ENCODE data around the gene TMEM38A. TPM values are rescaled to one million over a fixed set of nuclear protein-coding genes. Genes with fewer than 3 reads are reported as not detected.
"Not testable (repeated sequence)": the region's sequence is repeated elsewhere in the genome, so short reads cannot be mapped to it uniquely, and the experiment has no call there.

Gene TMEM38A
- polyA plus RNA-seq, 1 experiment = 1.6 TPM

DNA sequence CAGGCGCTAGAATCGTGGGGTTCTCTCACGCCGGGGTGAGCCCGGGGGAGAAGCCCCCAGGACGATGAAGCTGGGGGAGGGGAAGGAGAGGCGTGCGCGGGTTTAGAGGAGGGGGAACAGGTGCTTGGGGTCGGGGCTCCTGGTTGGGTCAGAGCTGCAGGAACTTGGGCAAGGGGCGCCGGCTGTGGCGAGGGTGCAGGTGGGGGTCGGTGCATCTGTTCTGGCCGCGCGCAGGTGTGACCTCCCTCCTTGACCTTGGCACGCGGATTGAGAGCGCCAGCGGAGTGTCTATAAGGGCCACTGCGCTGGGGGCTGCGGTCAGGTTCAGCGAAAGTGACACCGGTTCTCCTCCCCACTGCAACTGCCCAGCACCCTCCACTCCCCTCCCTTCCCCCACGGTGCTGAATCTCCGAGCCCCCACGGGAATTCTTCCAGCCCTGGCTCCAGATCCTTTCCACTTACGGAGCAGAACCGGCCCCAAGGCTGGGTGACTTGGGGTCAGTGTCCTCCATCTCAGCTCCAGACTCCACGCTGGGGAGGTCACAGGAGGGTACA lies 618 bp downstream of the TMEM38A start:
- CTCF ChIA-PET = interaction anchor here (1.5 kb wide), 1 partner anchor 33 kb away, joined by 3 read pairs; no protein-coding TSS in a partner anchor
- TF ChIP-seq, protein P1, sequence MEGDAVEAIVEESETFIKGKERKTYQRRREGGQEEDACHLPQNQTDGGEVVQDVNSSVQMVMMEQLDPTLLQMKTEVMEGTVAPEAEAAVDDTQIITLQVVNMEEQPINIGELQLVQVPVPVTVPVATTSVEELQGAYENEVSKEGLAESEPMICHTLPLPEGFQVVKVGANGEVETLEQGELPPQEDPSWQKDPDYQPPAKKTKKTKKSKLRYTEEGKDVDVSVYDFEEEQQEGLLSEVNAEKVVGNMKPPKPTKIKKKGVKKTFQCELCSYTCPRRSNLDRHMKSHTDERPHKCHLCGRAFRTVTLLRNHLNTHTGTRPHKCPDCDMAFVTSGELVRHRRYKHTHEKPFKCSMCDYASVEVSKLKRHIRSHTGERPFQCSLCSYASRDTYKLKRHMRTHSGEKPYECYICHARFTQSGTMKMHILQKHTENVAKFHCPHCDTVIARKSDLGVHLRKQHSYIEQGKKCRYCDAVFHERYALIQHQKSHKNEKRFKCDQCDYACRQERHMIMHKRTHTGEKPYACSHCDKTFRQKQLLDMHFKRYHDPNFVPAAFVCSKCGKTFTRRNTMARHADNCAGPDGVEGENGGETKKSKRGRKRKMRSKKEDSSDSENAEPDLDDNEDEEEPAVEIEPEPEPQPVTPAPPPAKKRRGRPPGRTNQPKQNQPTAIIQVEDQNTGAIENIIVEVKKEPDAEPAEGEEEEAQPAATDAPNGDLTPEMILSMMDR (IDR thresholded peaks at IDR 0.05; ENCODE audit: insufficient read depth, low read depth, low read length) = no peak
- DNase-seq (ENCODE audit: low read depth) = no peak
- POLR2A ChIA-PET = no interaction called here
- Histone ChIP-seq H3K36me3 (ENCODE audit: control insufficient read depth, insufficient read depth, low read length) (peaks cover 11% of the 10 kb centered on the region), H3K4me3 (ENCODE audit: low read depth, low read length) (peak overlapping the region; percentile 73), H3K27me3 (ENCODE audit: control insufficient read depth, insufficient read depth, low read length) (peaks cover 2% of the 10 kb centered on the region; the same call in 1 of the 2 replicates)

DNA sequence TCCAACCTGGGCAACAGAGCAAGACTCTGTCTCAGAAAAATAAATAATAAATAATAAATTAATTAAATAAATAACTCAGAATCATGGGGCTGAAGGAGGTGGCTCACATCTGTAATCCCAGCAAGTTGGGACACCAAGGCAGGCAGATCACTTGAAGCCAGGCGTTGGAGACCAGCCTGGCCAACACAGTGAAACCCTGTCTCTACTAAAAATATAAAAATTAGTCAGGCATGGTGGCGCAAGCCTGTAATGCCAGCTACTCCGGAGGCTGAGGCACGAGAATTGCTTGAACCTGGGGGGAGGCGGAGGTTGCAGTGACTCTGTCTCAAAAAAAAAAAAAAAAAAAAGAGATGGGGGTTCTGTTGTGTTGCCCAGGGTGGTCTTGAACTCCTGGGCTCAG lies 7.2 kb downstream of the TMEM38A start:
- Histone ChIP-seq H3K27me3 (ENCODE audit: control insufficient read depth, insufficient read depth, low read length) (no peaks in the 10 kb centered on the region), H3K4me3 (ENCODE audit: low read depth, low read length) (no peak overlapping the region), H3K36me3 (ENCODE audit: control insufficient read depth, insufficient read depth, low read length) (no peaks in the 10 kb centered on the region)
- TF ChIP-seq, protein P1 (IDR thresholded peaks at IDR 0.05; ENCODE audit: insufficient read depth, low read depth, low read length) = no peak
- ChIA-PET CTCF (no interaction called here), POLR2A (no interaction called here)
- DNase-seq (ENCODE audit: low read depth) = no peak

DNA sequence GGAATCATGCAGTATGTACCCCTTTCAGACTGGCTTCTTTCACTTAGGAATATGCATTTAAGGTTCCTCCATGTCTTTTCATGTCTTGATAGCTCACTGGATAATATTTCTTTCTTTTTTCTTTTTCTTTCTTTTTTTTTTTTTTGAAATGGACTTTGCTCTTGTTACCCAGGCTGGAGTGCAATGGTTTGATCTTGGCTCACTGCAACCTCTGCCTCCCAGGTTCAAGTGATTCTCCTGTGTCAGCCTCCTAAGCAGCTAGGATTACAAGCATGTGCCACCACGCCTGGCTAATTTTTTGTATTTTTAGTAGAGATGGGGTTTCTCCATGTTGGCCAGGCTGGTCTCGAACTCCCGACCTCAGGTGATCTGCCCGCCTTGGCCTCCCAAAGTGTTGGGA lies 7.8 kb downstream of the TMEM38A start:
- H3K4me3 ChIP-seq (ENCODE audit: low read depth, low read length); POLR2A ChIA-PET; H3K27me3 ChIP-seq (ENCODE audit: control insufficient read depth, insufficient read depth, low read length); H3K36me3 ChIP-seq (ENCODE audit: control insufficient read depth, insufficient read depth, low read length); CTCF ChIA-PET; DNase-seq (ENCODE audit: low read depth): not testable (repeated sequence)

DNA sequence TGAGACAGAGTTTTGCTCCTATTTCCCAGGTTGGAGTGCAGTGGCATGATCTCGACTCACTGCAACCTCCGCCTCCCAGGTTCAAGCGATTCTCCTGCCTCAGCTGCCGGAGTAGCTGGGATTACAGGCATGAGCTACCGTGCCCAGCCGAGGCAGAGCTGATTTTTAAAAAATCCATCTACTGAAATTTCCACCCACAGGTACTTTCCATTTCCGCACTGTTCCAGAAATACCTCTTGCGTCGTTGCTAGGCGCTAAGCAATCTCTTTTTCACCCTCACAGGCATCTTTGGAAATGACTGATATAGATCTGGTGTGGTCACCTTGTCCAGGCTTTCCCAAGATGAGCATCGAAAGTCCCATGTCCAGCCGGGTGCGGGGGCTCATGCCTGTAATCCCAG lies 9.4 kb downstream of the TMEM38A start:
- TF ChIP-seq, protein P1 (IDR thresholded peaks at IDR 0.05; ENCODE audit: insufficient read depth, low read depth, low read length) = no peak
- no peaks in the 10 kb centered on the region for H3K27me3 ChIP-seq (ENCODE audit: control insufficient read depth, insufficient read depth, low read length)
- POLR2A ChIA-PET = no interaction called here
- CTCF ChIA-PET = no interaction called here
- H3K4me3 ChIP-seq (ENCODE audit: low read depth, low read length) = no peak overlapping the region
- no peak for DNase-seq (ENCODE audit: low read depth)
- no peaks in the 10 kb centered on the region for H3K36me3 ChIP-seq (ENCODE audit: control insufficient read depth, insufficient read depth, low read length)

DNA sequence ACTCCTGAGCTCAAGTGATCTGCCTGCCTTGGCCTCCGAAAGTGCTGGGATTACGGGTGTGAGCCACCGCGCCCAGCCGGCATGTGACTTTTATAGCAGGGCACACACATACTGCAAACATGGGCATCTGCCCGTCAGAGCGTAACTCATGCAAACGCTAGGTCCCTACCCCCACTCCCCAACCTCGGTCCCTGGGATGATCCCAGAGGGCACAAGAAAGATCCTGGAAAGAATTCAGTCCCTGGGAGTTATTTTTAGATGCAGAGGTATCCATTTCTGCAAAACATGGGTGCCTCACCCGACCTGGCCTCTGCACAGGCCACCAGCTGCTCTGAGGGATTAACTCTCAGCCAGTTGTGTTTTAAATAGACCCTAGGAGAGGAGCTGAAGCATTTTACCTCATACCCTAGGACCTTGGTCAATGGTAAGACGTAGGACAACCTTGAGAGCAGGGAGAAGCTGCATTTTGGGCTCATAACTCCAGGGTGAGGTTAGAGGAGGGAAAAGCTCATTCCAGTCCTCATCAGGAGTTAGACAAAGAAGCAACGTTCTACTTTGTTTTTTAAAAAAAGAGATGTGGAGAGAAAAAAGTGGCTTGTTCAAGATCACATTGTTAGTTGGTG lies 10.8 kb downstream of the TMEM38A start:
- Histone ChIP-seq H3K36me3 (ENCODE audit: control insufficient read depth, insufficient read depth, low read length) (no peaks in the 10 kb centered on the region), H3K4me3 (ENCODE audit: low read depth, low read length) (no peak overlapping the region), H3K27me3 (ENCODE audit: control insufficient read depth, insufficient read depth, low read length) (no peaks in the 10 kb centered on the region)
- TF ChIP-seq, protein P1 (IDR thresholded peaks at IDR 0.05; ENCODE audit: insufficient read depth, low read depth, low read length) = no peak
- ChIA-PET POLR2A (no interaction called here), CTCF (no interaction called here)
- no peak for DNase-seq (ENCODE audit: low read depth)

DNA sequence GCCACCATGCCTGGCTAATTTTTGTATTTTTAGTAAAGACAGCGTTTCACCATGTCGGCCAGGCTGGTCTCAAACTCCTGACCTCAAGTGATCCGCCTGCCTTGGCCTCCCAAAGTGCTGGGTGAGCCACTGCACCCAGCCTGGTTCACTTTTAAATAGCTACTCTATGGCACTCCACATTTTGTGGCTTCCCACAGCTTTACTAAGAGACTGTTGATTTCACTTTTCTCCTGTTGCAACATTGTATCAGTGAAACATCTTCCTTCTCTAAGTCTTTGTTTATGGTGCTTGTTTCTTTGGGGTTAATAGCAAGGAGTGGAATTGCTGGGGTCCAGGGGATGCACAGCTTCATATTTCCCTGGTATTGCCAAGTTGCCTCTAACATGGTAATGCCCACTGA lies 12.3 kb downstream of the TMEM38A start:
- Histone ChIP-seq H3K4me3 (ENCODE audit: low read depth, low read length) (no peak overlapping the region), H3K36me3 (ENCODE audit: control insufficient read depth, insufficient read depth, low read length) (no peaks in the 10 kb centered on the region), H3K27me3 (ENCODE audit: control insufficient read depth, insufficient read depth, low read length) (no peaks in the 10 kb centered on the region)
- TF ChIP-seq, protein P1 (IDR thresholded peaks at IDR 0.05; ENCODE audit: insufficient read depth, low read depth, low read length) = no peak
- CTCF ChIA-PET = interaction anchor here (0.8 to 1.5 kb wide), 2 partner anchors 13 kb away, joined by 3 to 4 read pairs; partner anchors contain the start of gene SMIM7
- DNase-seq (ENCODE audit: low read depth) = no peak
- POLR2A ChIA-PET = interaction anchor here (0.6 kb wide), 1 partner anchor 25 kb away, joined by 3 read pairs; no protein-coding TSS in a partner anchor

DNA sequence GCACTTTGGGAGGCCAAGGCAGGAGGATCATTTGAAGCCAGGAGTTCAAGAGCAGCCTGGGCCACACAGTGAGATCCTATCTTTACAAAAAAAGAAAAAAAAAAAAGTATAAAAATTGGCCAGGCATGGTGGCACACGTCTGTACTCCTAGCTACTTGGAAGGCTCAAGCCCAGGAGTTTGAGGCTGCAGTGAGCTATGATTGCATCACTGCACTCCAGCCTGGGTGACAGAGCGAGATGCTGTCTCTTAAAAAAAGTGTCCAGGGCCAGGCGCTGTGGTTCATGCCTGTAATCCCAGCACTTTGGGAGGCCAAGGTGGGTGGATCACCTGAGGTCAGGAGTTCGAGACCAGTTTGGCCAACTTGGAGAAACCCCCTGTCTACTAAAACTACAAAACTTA lies 12.9 kb downstream of the TMEM38A start:
- H3K36me3 ChIP-seq (ENCODE audit: control insufficient read depth, insufficient read depth, low read length); DNase-seq (ENCODE audit: low read depth); H3K27me3 ChIP-seq (ENCODE audit: control insufficient read depth, insufficient read depth, low read length); H3K4me3 ChIP-seq (ENCODE audit: low read depth, low read length): not testable (repeated sequence)
- ChIA-PET CTCF (interaction anchor here (1.5 kb wide), 1 partner anchor 14 kb away, joined by 4 read pairs; the partner anchor contains the start of gene SMIM7), POLR2A (interaction anchor here (0.6 kb wide), 1 partner anchor 25 kb away, joined by 3 read pairs; no protein-coding TSS in a partner anchor)
